ENCODE data around the gene TRIM65. TPM values are rescaled to one million over a fixed set of nuclear protein-coding genes. Genes with fewer than 3 reads are reported as not detected.
A peak's percentile ranks its signal among the peaks of the same experiment; 100 is the strongest.

Gene TRIM65
- total and polyA plus RNA-seq, 2 of the 13 experiments (the other 11 are each of a cell fraction or from before 2014, with no cell fraction given) = 10.3 to 22.4 TPM

DNA sequence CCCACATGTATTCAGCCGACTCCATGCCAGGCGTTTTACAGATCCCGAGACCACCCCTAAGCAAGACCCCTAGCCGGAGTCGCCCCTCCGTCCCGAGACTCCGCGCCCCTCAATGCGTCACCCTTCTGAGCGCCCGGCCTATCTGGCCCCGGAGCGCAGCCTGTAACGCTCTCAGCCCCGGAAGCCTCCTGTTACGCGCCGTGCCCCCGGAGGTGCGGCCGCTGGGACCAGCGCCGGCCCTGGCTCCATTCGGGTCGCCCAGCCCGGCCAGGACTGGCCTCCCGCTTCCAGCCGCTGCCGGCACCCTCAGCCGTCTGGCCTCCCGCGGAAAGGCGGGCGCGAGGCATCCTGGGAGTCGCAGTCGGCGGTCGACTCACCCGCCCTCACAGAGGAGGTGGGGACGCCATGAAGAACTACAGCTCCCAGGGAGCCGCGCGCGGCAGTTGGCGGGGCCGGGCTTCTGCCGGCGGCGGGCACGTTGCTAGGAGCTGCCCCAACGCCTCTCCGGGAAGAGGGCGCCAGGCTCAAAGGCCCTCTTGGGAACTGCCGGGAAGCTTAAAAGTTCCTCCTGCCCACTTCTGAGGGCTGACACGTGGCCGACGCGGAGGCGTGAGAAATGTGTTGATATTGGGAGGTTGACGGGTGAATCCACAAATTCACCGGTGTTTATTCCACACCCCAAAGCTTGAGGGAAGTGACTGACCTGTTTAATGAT is 44.1 kb upstream of the TRIM65 start, which contains the start of gene FBF1 (continued):
- TF ChIP-seq ZNF18 (CRISPR knock-in tag; IDR thresholded peaks at IDR 0.05; ENCODE audit: insufficient replicate concordance) (no peak), MTF2 (CRISPR knock-in tag; IDR thresholded peaks at IDR 0.05; ENCODE audit: borderline replicate concordance) (no peak; the same call in 1 of the 2 replicates), ZNF574 (CRISPR knock-in tag; IDR thresholded peaks at IDR 0.05) (peak; percentile 95), ZNF660 (CRISPR knock-in tag; IDR thresholded peaks at IDR 0.05; ENCODE audit: borderline replicate concordance, low read depth) (0 out of 2 replicates have a peak, but pooled peaks have one; percentile 49), AGO1 (IDR thresholded peaks at IDR 0.05; ENCODE audit: low read depth, low read length, poor library complexity, severe bottlenecking) (peak; percentile 97), BCL6 (CRISPR knock-in tag; IDR thresholded peaks at IDR 0.05) (peak; percentile 78), GZF1 (CRISPR knock-in tag; IDR thresholded peaks at IDR 0.05) (no peak), MIXL1 (CRISPR knock-in tag; IDR thresholded peaks at IDR 0.05) (peak; percentile 67), MBD4 (IDR thresholded peaks at IDR 0.05; ENCODE audit: borderline replicate concordance, low read length) (no peak), HNRNPLL (IDR thresholded peaks at IDR 0.05; ENCODE audit: low read depth, low read length, poor library complexity, severe bottlenecking) (peak; percentile 80), GTF2F1 (IDR thresholded peaks at IDR 0.05; ENCODE audit: low read length) (no peak), DNMT3B (CRISPR knock-in tag; conservative IDR thresholded peaks at IDR 0.05) (no peak), ZNF572 (CRISPR knock-in tag; IDR thresholded peaks at IDR 0.05) (no peak)
- TF ChIP-seq, protein P1, sequence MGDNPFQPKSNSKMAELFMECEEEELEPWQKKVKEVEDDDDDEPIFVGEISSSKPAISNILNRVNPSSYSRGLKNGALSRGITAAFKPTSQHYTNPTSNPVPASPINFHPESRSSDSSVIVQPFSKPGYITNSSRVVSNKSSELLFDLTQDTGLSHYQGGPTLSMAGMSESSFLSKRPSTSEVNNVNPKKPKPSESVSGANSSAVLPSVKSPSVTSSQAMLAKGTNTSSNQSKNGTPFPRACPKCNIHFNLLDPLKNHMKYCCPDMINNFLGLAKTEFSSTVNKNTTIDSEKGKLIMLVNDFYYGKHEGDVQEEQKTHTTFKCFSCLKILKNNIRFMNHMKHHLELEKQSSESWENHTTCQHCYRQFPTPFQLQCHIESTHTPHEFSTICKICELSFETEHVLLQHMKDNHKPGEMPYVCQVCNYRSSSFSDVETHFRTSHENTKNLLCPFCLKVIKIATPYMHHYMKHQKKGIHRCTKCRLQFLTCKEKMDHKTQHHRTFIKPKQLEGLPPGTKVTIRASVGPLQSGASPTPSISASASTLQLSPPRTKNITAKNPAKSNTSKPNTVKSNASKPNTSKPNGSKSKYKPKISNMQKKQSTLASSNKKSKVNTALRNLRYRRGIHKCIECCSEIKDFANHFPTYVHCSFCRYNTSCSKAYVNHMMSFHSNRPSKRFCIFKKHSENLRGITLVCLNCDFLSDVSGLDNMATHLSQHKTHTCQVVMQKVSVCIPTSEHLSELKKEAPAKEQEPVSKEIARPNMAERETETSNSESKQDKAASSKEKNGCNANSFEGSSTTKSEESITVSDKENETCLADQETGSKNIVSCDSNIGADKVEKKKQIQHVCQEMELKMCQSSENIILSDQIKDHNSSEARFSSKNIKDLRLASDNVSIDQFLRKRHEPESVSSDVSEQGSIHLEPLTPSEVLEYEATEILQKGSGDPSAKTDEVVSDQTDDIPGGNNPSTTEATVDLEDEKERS (CRISPR knock-in tag; IDR thresholded peaks at IDR 0.05) = peak; percentile 69; the same call in 1 of the 2 replicates
- TF ChIP-seq, protein P2, sequence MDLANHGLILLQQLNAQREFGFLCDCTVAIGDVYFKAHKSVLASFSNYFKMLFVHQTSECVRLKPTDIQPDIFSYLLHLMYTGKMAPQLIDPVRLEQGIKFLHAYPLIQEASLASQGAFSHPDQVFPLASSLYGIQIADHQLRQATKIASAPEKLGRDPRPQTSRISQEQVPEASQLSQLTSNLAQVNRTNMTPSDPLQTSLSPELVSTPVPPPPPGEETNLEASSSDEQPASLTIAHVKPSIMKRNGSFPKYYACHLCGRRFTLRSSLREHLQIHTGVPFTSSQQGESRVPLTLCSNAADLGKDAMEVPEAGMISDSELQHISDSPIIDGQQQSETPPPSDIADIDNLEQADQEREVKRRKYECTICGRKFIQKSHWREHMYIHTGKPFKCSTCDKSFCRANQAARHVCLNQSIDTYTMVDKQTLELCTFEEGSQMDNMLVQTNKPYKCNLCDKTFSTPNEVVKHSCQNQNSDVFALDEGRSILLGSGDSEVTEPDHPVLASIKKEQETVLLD (CRISPR knock-in tag; IDR thresholded peaks at IDR 0.05; ENCODE audit: low read depth) = peak; percentile 77
- TF ChIP-seq, protein P3, sequence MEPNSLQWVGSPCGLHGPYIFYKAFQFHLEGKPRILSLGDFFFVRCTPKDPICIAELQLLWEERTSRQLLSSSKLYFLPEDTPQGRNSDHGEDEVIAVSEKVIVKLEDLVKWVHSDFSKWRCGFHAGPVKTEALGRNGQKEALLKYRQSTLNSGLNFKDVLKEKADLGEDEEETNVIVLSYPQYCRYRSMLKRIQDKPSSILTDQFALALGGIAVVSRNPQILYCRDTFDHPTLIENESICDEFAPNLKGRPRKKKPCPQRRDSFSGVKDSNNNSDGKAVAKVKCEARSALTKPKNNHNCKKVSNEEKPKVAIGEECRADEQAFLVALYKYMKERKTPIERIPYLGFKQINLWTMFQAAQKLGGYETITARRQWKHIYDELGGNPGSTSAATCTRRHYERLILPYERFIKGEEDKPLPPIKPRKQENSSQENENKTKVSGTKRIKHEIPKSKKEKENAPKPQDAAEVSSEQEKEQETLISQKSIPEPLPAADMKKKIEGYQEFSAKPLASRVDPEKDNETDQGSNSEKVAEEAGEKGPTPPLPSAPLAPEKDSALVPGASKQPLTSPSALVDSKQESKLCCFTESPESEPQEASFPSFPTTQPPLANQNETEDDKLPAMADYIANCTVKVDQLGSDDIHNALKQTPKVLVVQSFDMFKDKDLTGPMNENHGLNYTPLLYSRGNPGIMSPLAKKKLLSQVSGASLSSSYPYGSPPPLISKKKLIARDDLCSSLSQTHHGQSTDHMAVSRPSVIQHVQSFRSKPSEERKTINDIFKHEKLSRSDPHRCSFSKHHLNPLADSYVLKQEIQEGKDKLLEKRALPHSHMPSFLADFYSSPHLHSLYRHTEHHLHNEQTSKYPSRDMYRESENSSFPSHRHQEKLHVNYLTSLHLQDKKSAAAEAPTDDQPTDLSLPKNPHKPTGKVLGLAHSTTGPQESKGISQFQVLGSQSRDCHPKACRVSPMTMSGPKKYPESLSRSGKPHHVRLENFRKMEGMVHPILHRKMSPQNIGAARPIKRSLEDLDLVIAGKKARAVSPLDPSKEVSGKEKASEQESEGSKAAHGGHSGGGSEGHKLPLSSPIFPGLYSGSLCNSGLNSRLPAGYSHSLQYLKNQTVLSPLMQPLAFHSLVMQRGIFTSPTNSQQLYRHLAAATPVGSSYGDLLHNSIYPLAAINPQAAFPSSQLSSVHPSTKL (CRISPR knock-in tag; IDR thresholded peaks at IDR 0.05) = peak; percentile 74

All from HepG2 (cell line).